Esophagus muscularis mucosa (tissue), 4 donors: Measurements from ENCODE around the gene RPL4. TPM values are rescaled to one million over a fixed set of nuclear protein-coding genes. Genes with fewer than 3 reads are reported as not detected.

Source experiments
- DNase-seq: peaks from one replicate; pipeline ENCODE4 v3.0.0-alpha.2; 2017; ENCODE audit errors: extremely low spot score
- H3K27ac ChIP-seq, 4 donors: fragments of 200-600 bp; sonication (generic); replicated peaks in 1 of 4; 1 replicate in 3 of 4; 2 replicates in 1 of 4; pipeline ENCODE4 v1.5.1; 2016 to 2019; ENCODE audit warnings: mild to moderate bottlenecking in 1 of 4
- H3K27me3 ChIP-seq, 4 donors: fragments of 200-600 bp; sonication (generic); one replicate each; pipeline versions ENCODE4 v1.5.1 to v1.6.0; 2016 to 2019
- H3K36me3 ChIP-seq, 4 donors: fragments of 200-600 bp; sonication (generic); one replicate each; pipeline ENCODE4 v1.5.1; 2016 to 2019
- H3K4me1 ChIP-seq, 4 donors: fragments of 200-600 bp; sonication (generic); one replicate each; pipeline ENCODE4 v1.5.1; 2016 to 2019
- H3K4me3 ChIP-seq, 4 donors: fragments of 200-600 bp; sonication (generic); 1 replicate in 2 of 4; 2 replicates in 2 of 4; pipeline ENCODE4 v1.5.1; 2016 to 2019; ENCODE audit warnings: mild to moderate bottlenecking in 4 of 4, moderate library complexity in 1 of 4
- H3K9me3 ChIP-seq, 4 donors: fragments of 200-600 bp; sonication (generic); 1 replicate in 3 of 4; 2 replicates in 1 of 4; pipeline ENCODE4 v1.5.1; 2016 to 2019
- EP300 ChIP-seq: sonication (generic); formaldehyde crosslinking; IDR thresholded peaks from one replicate; pipeline ENCODE4 v1.6.1; 2017; ENCODE audit warnings: antibody characterized with exemption
- POLR2A ChIP-seq: fragments of 450-650 bp; IDR thresholded peaks from one replicate; pipeline ENCODE4 v1.6.1; 2017; ENCODE audit warnings: antibody characterized with exemption, moderate library complexity, mild to moderate bottlenecking, low read depth
- POLR2AphosphoS5 ChIP-seq, 2 donors: sonication (generic); formaldehyde crosslinking; IDR thresholded peaks; one replicate each; pipeline ENCODE4 v1.6.1; 2017; ENCODE audit warnings: antibody characterized with exemption in 2 of 2
- WGBS: methylation state at CpG from one replicate; pipeline ENCODE4 v1.1.5; 2018; 5-methylcytosine and 5-hydroxymethylcytosine counted together
- intact Hi-C: fragments of 100-400 bp; cut with DNase I; formaldehyde crosslinking; loops from one replicate; pipeline ENCODE4 v1.15.1; 2023
- total RNA-seq, 4 donors: library from RNA; depleted of rRNA; stranded (reverse); fragments of >200 nt; gene quantifications; one replicate each; pipeline versions ENCODE4 v1.1.0 to v1.2.1, GENCODE V29; 2016
- TF ChIP-seq, protein P1 (sequence below), 3 experiments: fragments of 200-600 bp in 2 of 3; fragments of 450-650 bp in 1 of 3; sonication (generic) in 2 of 3; IDR thresholded peaks; one replicate each; pipeline ENCODE4 v1.5.1; 2017 to 2019; ENCODE audit warnings: antibody characterized with exemption in 3 of 3, mild to moderate bottlenecking in 2 of 3, moderate library complexity in 1 of 3

The RPL4 gene
- total RNA-seq, 4 donors from 2014 or later: 2,782 to 4,577 (median 3,551) TPM

DNA sequence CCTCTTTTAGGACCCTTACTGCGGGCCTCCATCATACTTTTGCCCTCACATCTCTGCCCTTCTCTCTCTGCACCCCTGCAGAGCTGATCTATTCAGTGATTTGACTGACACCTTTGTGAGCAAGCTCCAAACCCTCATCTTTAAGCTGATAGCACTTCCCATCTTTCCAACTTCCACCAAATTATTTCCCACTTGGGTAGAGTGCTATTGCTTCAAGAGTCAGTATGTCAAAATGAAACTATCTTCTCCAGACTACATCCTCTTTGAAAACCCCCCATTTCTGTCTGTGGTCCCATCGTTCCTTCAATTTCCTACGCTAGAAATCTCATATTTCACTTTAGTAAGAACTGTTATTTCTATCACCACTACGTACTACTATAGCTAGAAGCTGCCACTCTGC, 20.2 kb upstream of the RPL4 start:
- Histone ChIP-seq H3K27me3 (no peaks in the 10 kb centered on the region), H3K36me3 (peaks cover 0 to 27% (median 8%) of the 10 kb centered on the region in 4 donors), H3K4me1 (no peaks in the 10 kb centered on the region), H3K4me3 (no peak overlapping the region), H3K9me3 (no peaks in the 10 kb centered on the region), H3K27ac (no peak overlapping the region)
- intact Hi-C loops: no loop called here
- WGBS: 90% methylated on average over 4 of the region's 4 CpGs
- TF ChIP-seq EP300: no peak
- no peak for TF ChIP-seq POLR2A
- TF ChIP-seq, protein P1, sequence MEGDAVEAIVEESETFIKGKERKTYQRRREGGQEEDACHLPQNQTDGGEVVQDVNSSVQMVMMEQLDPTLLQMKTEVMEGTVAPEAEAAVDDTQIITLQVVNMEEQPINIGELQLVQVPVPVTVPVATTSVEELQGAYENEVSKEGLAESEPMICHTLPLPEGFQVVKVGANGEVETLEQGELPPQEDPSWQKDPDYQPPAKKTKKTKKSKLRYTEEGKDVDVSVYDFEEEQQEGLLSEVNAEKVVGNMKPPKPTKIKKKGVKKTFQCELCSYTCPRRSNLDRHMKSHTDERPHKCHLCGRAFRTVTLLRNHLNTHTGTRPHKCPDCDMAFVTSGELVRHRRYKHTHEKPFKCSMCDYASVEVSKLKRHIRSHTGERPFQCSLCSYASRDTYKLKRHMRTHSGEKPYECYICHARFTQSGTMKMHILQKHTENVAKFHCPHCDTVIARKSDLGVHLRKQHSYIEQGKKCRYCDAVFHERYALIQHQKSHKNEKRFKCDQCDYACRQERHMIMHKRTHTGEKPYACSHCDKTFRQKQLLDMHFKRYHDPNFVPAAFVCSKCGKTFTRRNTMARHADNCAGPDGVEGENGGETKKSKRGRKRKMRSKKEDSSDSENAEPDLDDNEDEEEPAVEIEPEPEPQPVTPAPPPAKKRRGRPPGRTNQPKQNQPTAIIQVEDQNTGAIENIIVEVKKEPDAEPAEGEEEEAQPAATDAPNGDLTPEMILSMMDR (IDR thresholded peaks at IDR 0.05): no peak
- TF ChIP-seq POLR2AphosphoS5 (IDR thresholded peaks at IDR 0.05): no peak
- DNase-seq: no peak

DNA sequence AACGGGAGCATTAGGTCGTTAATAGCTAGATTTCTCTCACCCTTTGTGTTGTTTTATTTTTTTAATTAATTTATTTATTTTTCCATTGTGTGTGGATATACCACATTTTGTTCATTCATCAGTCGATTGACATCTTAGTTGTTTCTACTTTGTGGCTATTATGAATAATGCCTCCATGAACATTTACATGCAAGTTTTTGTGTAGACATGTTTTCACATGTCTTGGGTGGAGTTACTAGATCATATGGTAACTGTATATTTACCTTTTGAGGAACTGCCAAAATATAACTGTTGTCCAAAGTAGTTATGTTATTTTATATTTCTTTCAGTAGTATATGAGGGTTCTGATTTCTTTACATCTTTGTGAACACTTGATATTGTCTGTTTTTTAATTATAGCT, 19.3 kb upstream of the RPL4 start:
- H3K36me3 ChIP-seq: peaks cover 0 to 23% (median 8%) of the 10 kb centered on the region in 4 donors
- TF ChIP-seq, protein P1 (IDR thresholded peaks at IDR 0.05): no peak
- TF ChIP-seq POLR2AphosphoS5 (IDR thresholded peaks at IDR 0.05) (no peak), EP300 (no peak), POLR2A (no peak)

DNA sequence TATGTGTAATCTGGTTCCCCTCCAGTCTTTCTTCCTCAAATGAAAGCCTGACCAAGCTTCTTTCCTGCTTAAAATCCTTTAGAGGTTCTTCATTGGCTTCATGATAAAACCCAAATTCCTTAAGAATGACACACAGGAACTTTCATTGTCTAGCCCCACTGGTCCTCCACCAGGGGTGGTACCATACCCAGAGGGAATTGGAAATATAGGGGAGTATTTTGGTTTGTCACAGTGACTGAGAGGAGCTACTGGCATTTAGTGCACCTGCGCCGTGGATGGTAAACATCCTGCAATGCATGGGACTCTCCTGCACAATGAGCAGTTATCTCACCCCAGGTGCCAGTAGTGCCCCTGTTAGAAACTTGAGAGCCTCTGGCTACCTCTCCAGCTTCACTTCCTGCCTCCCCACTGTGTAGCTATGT, 11.3 kb upstream of the RPL4 start:
- intact Hi-C loops: no loop called here
- TF ChIP-seq EP300 (no peak), POLR2A (no peak), POLR2AphosphoS5 (IDR thresholded peaks at IDR 0.05) (no peak)
- TF ChIP-seq, protein P1 (IDR thresholded peaks at IDR 0.05): no peak
- H3K4me1 ChIP-seq: no peaks in the 10 kb centered on the region
- H3K27ac ChIP-seq: no peak overlapping the region
- no peaks in the 10 kb centered on the region for H3K9me3 ChIP-seq
- 100% methylated on average over 2 of the region's 2 CpGs for WGBS
- H3K36me3 ChIP-seq: peaks cover 0 to 21% (median 7%) of the 10 kb centered on the region in 4 donors
- no peak for DNase-seq
- H3K4me3 ChIP-seq: no peak overlapping the region
- no peaks in the 10 kb centered on the region for H3K27me3 ChIP-seq

More for the DNA sequence above, 19.3 kb upstream of the RPL4 start:
- WGBS: 92% methylated on average over 3 of the region's 3 CpGs
- intact Hi-C loops: no loop called here
- Histone ChIP-seq H3K27ac (no peak overlapping the region), H3K9me3 (no peaks in the 10 kb centered on the region), H3K27me3 (no peaks in the 10 kb centered on the region), H3K4me3 (no peak overlapping the region), H3K4me1 (no peaks in the 10 kb centered on the region)
- DNase-seq: no peak

- no peak for DNase-seq
- Histone ChIP-seq H3K9me3 (no peaks in the 10 kb centered on the region), H3K4me3 (no peak overlapping the region), H3K4me1 (no peaks in the 10 kb centered on the region), H3K27ac (no peak overlapping the region), H3K36me3 (peaks cover 0 to 13% (median 3%) of the 10 kb centered on the region in 4 donors), H3K27me3 (no peaks in the 10 kb centered on the region)
- WGBS: 92% methylated on average over 3 of the region's 3 CpGs
- intact Hi-C loops: no loop called here
- no peak for TF ChIP-seq POLR2AphosphoS5 (IDR thresholded peaks at IDR 0.05)
- TF ChIP-seq EP300: no peak
- TF ChIP-seq POLR2A: no peak
- TF ChIP-seq, protein P1 (IDR thresholded peaks at IDR 0.05): no peak
Measured at GRCh38 chr15:66514586-66514985, 9.9 kb upstream of the RPL4 start.

- no peaks in the 10 kb centered on the region for H3K9me3 ChIP-seq
- 90% methylated on average over 3 of the region's 3 CpGs for WGBS
- no peak overlapping the region for H3K4me3 ChIP-seq
- DNase-seq: no peak
- H3K27me3 ChIP-seq: no peaks in the 10 kb centered on the region
- peaks cover 14 to 20% (median 17%) of the 10 kb centered on the region in 4 donors for H3K4me1 ChIP-seq
- TF ChIP-seq EP300 (no peak), POLR2AphosphoS5 (IDR thresholded peaks at IDR 0.05) (no peak), POLR2A (no peak)
- TF ChIP-seq, protein P1 (IDR thresholded peaks at IDR 0.05): no peak
- no peak overlapping the region for H3K27ac ChIP-seq
- peaks cover 0 to under 1% (median 0%) of the 10 kb centered on the region in 4 donors for H3K36me3 ChIP-seq
- intact Hi-C loops: no loop called here
Measured at GRCh38 chr15:66508293-66508883, 3.7 kb upstream of the RPL4 start.
